Sigmoid colon (tissue), 7 donors: ENCODE data around the gene PPARD. TPM values are rescaled to one million over a fixed set of nuclear protein-coding genes. Genes with fewer than 3 reads are reported as not detected.

ENCODE experiments used
- DNase-seq: peaks from one replicate; pipeline ENCODE4 v3.0.0-alpha.2; 2019
- H3K27ac ChIP-seq, 4 donors: fragments of 200-600 bp; sonication (generic); one replicate each; pipeline ENCODE4 v1.5.1; 2016 to 2019; ENCODE audit warnings: mild to moderate bottlenecking in 1 of 4
- H3K27me3 ChIP-seq, 3 donors: fragments of 200-600 bp; sonication (generic); one replicate each; pipeline ENCODE4 v1.5.1; 2019; ENCODE audit warnings: mild to moderate bottlenecking in 1 of 3
- H3K36me3 ChIP-seq, 4 donors: fragments of 200-600 bp; sonication (generic); one replicate each; pipeline ENCODE4 v1.5.1; 2016 to 2019
- H3K4me1 ChIP-seq, 4 donors: fragments of 200-600 bp; sonication (generic); one replicate each; pipeline ENCODE4 v1.5.1; 2017 to 2019
- H3K4me3 ChIP-seq, 4 donors: fragments of 200-600 bp; sonication (generic); one replicate each; pipeline ENCODE4 v1.5.1; 2017 to 2019; ENCODE audit warnings: mild to moderate bottlenecking in 2 of 4, moderate library complexity in 1 of 4
- H3K9me3 ChIP-seq, 4 donors: fragments of 200-600 bp in 3 of 4; sonication (generic) in 3 of 4; one replicate each; pipeline versions ENCODE4 v1.5.1 to v1.6.1; 2013 to 2019
- EP300 ChIP-seq, 4 donors: sonication (generic); formaldehyde crosslinking; IDR thresholded peaks; one replicate each; pipeline ENCODE4 v1.6.1; 2017; ENCODE audit warnings: antibody characterized with exemption in 4 of 4
- POLR2A ChIP-seq, 2 donors: fragments of 450-650 bp; IDR thresholded peaks; one replicate each; pipeline ENCODE4 v1.6.1; 2016; ENCODE audit warnings: antibody characterized with exemption in 2 of 2, mild to moderate bottlenecking in 2 of 2, moderate library complexity in 2 of 2
- POLR2AphosphoS5 ChIP-seq, 4 donors: sonication (generic); formaldehyde crosslinking; IDR thresholded peaks; one replicate each; pipeline ENCODE4 v1.6.1; 2017; ENCODE audit warnings: antibody characterized with exemption in 4 of 4
- WGBS, 2 donors: extraction: QIAGEN DNeasy Blood & Tissue Kit; methylation state at CpG; one replicate each; pipeline ENCODE4 v1.1.7; 2013; 5-methylcytosine and 5-hydroxymethylcytosine counted together
- intact Hi-C: fragments of 100-400 bp; cut with DNase I; formaldehyde crosslinking; loops from one replicate; pipeline ENCODE4 v1.15.1; 2023
- polyA plus RNA-seq, 3 donors: library from polyadenylated mRNA; stranded (reverse); fragments of 200-250 nt; gene quantifications; one replicate each; pipeline ENCODE4 v1.2.3, GENCODE V29; 2013
- total RNA-seq, 4 donors: library from RNA; depleted of rRNA; stranded (reverse); fragments of >200 nt; gene quantifications; one replicate each; pipeline ENCODE4 v1.1.0, GENCODE V29; 2016
- TF ChIP-seq, protein P1 (sequence below), 4 experiments: fragments of 450-650 bp in 3 of 4; fragments of 200-600 bp in 1 of 4; IDR thresholded peaks; one replicate each; pipeline ENCODE4 v1.5.1; 2016 to 2019; ENCODE audit warnings: antibody characterized with exemption in 4 of 4, mild to moderate bottlenecking in 3 of 4, moderate library complexity in 2 of 4
- donor health status: healthy with polysubstance abuse.
- donor health status: Bipolar disorder and iron deficiency.
- donor health status: healthy.

PPARD gene
- total and polyA plus RNA-seq, 7 donors, result 5.8 to 75.4 (median 16.8) TPM

DNA sequence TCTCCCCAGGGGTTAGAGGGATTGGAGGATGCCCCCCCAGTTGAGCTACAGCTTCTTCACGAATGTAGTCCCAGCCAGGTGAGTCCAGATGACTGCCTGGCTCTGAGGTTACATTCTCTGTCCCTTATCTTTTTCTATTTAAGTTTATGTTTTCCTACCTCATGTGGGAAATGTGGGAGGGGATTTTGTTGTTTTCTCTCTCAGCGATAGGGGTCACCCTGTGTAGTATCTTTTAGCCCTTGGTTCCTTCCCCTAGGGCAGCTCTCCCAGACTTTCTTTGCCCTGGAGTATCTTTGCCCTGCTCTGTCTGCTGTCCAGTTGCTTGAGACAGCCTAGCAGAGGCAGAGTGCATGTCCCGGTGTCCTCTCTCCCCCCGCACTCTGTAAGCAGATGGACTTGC, 115.5 kb downstream of the PPARD start:
- Histone ChIP-seq H3K36me3 (peaks cover 0 to 23% (median 0%) of the 10 kb centered on the region in 4 donors), H3K4me1 (peaks cover 0 to 11% (median 8%) of the 10 kb centered on the region in 4 donors), H3K27ac (no peak overlapping the region), H3K9me3 (no peaks in the 10 kb centered on the region), H3K27me3 (no peaks in the 10 kb centered on the region), H3K4me3 (no peak overlapping the region)
- intact Hi-C loops, result no loop called here
- WGBS, 2 donors, result 85 to 87% methylated on average over 4 of the region's 4 CpGs
- DNase-seq, result no peak
- no peak for TF ChIP-seq POLR2A (IDR thresholded peaks at IDR 0.05)

DNA sequence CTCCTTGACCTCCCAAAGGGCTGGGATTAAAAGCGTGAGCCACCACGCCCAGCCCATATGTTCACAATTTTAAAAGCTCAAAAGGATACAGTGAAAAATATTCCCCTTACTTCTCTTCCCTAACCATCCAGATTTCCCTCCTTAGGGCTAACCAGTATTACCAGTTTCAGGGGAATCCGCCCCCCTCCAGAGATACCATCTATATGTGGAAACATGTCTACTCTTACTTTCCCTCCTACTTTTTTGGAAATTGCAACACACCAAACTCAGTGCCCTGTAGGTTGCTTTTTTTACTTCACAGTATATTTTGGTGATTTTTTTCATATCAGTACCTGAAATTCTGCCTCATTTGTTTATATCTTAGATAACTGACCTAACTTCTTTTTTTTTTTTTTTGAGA, 118.9 kb downstream of the PPARD start:
- H3K4me3 ChIP-seq, result no peak overlapping the region
- no peaks in the 10 kb centered on the region for H3K4me1 ChIP-seq
- TF ChIP-seq POLR2A (IDR thresholded peaks at IDR 0.05), result no peak
- TF ChIP-seq, protein P1, sequence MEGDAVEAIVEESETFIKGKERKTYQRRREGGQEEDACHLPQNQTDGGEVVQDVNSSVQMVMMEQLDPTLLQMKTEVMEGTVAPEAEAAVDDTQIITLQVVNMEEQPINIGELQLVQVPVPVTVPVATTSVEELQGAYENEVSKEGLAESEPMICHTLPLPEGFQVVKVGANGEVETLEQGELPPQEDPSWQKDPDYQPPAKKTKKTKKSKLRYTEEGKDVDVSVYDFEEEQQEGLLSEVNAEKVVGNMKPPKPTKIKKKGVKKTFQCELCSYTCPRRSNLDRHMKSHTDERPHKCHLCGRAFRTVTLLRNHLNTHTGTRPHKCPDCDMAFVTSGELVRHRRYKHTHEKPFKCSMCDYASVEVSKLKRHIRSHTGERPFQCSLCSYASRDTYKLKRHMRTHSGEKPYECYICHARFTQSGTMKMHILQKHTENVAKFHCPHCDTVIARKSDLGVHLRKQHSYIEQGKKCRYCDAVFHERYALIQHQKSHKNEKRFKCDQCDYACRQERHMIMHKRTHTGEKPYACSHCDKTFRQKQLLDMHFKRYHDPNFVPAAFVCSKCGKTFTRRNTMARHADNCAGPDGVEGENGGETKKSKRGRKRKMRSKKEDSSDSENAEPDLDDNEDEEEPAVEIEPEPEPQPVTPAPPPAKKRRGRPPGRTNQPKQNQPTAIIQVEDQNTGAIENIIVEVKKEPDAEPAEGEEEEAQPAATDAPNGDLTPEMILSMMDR (IDR thresholded peaks at IDR 0.05), result no peak
- no peak for TF ChIP-seq POLR2AphosphoS5 (IDR thresholded peaks at IDR 0.05)
- no peak for TF ChIP-seq EP300 (IDR thresholded peaks at IDR 0.05)
- H3K36me3 ChIP-seq, result peaks cover 0 to 21% (median 0%) of the 10 kb centered on the region in 4 donors
- no peaks in the 10 kb centered on the region for H3K9me3 ChIP-seq
- no peaks in the 10 kb centered on the region for H3K27me3 ChIP-seq
- DNase-seq, result no peak
- no peak overlapping the region for H3K27ac ChIP-seq
- WGBS, 2 donors, result 84 to 93% methylated on average over 3 of the region's 3 CpGs
- intact Hi-C loops, result no loop called here

DNA sequence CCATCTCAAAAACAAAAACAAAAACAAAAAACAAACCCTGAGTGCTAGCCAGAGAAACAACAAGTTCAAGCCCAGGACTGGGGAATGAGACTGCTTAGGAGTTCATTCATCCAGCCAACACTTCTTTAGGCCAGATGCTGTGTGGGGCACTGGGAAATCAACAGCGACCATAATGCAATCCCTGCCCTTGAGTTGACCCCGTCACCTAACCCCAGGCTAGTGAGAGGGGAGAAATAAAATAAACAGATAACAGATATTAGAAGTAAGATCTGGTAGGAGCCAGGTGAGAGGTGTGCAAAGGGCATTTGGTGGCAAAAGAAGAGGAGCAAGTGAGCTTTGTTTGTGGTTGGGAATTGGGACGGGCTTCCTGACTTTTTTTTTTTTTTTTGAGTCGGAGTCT, 120.9 kb downstream of the PPARD start:
- no peaks in the 10 kb centered on the region for H3K27me3 ChIP-seq
- H3K27ac ChIP-seq, result no peak overlapping the region
- H3K4me1 ChIP-seq, result peaks cover 0 to 6% (median 5%) of the 10 kb centered on the region in 4 donors
- H3K36me3 ChIP-seq, result peaks cover 0 to 12% (median 0%) of the 10 kb centered on the region in 4 donors
- TF ChIP-seq, protein P1 (IDR thresholded peaks at IDR 0.05), result no peak
- TF ChIP-seq POLR2A (IDR thresholded peaks at IDR 0.05) (no peak), EP300 (IDR thresholded peaks at IDR 0.05) (no peak), POLR2AphosphoS5 (IDR thresholded peaks at IDR 0.05) (no peak)
- H3K9me3 ChIP-seq, result no peaks in the 10 kb centered on the region
- 94 to 96% methylated on average over 4 of the region's 4 CpGs for WGBS, 2 donors
- no peak overlapping the region for H3K4me3 ChIP-seq
- DNase-seq, result no peak
- intact Hi-C loops, result no loop called here

DNA sequence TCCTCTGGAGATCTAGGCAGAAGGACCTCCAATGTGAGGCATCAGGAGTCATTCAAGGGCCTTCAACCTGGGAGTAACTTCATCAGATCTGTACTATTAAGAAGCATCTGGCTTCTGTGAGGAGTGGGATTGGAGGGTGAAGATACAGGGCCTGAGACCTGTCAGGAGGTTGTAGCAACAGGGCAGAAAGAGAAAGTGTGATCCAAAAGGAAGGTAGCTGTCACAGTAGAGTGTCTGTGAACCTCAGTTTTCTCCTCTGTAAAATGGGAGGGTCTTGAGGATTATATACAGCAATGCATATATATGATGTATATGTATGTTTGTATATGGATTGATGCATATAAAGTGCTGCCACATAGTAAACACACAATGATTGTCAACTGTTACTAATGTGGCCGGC, 123.3 kb downstream of the PPARD start:
- intact Hi-C loops, result no loop called here
- no peak for DNase-seq
- H3K27ac ChIP-seq, result no peak overlapping the region
- H3K4me1 ChIP-seq, result peaks cover 0 to 23% (median 19%) of the 10 kb centered on the region in 4 donors
- H3K36me3 ChIP-seq, result peaks cover 0 to 12% (median 2%) of the 10 kb centered on the region in 4 donors
- TF ChIP-seq, protein P1 (IDR thresholded peaks at IDR 0.05), result no peak
- TF ChIP-seq POLR2AphosphoS5 (IDR thresholded peaks at IDR 0.05), result no peak
- no peak for TF ChIP-seq EP300 (IDR thresholded peaks at IDR 0.05)
- no peak for TF ChIP-seq POLR2A (IDR thresholded peaks at IDR 0.05)
- no peaks in the 10 kb centered on the region for H3K9me3 ChIP-seq
- H3K4me3 ChIP-seq, result no peak overlapping the region
- WGBS, 2 donors, result 96 to 98% methylated on average over 1 of the region's 1 CpG
- no peaks in the 10 kb centered on the region for H3K27me3 ChIP-seq

DNA sequence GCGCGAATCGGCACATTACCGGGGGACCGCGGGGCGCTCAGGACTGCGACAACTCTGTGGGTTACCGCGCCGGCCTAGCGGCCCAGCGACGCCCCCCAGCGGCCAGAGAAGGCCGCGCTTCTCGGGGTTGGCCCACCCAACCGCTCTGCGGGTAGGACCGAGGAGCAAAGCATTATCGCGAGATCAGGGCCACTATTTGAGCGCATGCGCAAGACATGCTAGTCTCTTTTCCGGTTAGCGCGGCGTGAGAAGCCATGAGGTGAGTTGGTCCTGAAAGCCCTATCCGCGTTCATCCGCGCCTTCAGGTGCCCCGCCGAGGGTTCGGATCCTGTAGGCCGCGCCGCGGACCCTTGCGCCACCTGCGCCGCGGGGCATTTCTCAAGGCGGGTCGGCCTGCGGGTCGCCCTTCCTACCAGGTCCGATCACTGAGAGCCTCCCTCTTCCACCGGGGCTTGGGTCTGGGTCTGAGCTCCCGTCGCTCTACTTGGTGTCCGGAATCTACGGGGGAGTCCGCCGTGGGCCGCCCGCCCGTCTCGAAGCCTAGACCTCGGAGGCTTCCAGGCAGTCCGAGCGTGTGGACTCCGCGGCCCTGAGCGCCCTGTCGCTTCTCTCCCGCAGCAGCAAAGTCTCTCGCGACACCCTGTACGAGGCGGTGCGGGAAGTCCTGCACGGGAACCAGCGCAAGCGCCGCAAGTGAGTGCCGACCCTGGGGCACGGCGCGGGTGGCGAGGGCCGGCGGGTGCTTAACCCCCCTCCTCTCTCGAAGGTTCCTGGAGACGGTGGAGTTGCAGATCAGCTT, 126.0 kb downstream of the PPARD start, which contains the start of gene RPL10A:
Gene RPL10A (plus strand): TSS at position 221 of the 799 bp plus-strand sequence. CDS start 34 bp downstream, at position 255.
- Histone ChIP-seq H3K9me3 (no peaks in the 10 kb centered on the region), H3K4me1 (peaks cover 0 to 46% (median 44%) of the 10 kb centered on the region in 4 donors), H3K27me3 (no peaks in the 10 kb centered on the region), H3K4me3 (peak within 1 kb of the TSS; percentile 52 to 81 (median 66)), H3K36me3 (peaks cover 4 to 40% (median 21%) of the 10 kb centered on the region in 4 donors), H3K27ac (peak within 1 kb of the TSS; percentile 81 to 93 (median 92))
- DNase-seq, result peak; percentile 99
- intact Hi-C loops, result loop anchor here (1.0 to 2.0 kb wide), 3 partner anchors 16 to 125 kb away; partner anchors contain the start of gene FANCE
- TF ChIP-seq POLR2A (IDR thresholded peaks at IDR 0.05) (peak; percentile 91 to 94), EP300 (IDR thresholded peaks at IDR 0.05) (peak in 1 of 4 donors; percentile 2), POLR2AphosphoS5 (IDR thresholded peaks at IDR 0.05) (peak; percentile 98 to 99 (median 98))
- TF ChIP-seq, protein P1 (IDR thresholded peaks at IDR 0.05), result peak; percentile 93 to 98 (median 96)
- WGBS, 2 donors, result 0% methylated on average over 86 of the region's 86 CpGs
